EL (cell line): ENCODE measurements around the gene SULT1C2.
"Not testable (repeated sequence)": the region's sequence is repeated elsewhere in the genome, so short reads cannot be mapped to it uniquely, and the experiment has no call there.

ENCODE experiments used
- DNase-seq: peaks from one replicate; pipeline ENCODE4 v3.0.0-alpha.2; 2016

SULT1C2 gene

GRCh38 chr2:108355906-108356734 lies 67.4 kb downstream of the SULT1C2 start:
- no peak for DNase-seq

- not testable (repeated sequence) for DNase-seq
Observed at GRCh38 chr2:108359336-108359735, 70.6 kb downstream of the SULT1C2 start.
